ENCODE data around the gene DUSP6.

DNA sequence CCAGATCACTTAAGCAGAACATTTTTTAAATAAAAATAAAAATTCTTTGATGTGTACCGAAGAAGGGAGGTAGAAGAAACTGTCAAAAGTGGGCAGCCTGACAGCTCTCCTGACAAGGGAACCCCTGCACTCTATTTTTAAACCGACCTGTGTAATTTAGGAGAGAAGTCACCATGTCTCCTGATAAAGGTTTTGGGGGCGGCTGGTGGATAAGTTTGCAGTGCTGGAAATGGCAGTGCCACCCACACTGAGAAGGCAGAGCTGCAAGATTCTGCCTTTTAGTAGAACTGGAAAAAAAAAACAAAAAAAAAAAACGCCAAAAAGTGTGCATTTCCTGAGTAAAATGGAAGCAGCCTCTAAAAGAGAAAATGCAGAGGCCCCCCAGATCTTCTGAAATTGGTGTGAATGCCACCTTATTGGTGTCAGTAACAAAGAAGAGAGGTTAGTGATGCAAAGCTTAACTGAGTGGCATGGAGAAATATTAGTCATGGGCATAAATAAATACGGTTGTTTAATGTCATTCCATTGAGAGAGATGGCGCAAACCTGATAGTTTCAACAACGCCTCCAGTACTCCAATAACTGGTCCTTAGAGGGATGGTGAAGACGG is 24.7 kb downstream of the DUSP6 start:
- no peak for TF ChIP-seq POLR2A (IDR thresholded peaks at IDR 0.05)
- TF ChIP-seq, protein P1, sequence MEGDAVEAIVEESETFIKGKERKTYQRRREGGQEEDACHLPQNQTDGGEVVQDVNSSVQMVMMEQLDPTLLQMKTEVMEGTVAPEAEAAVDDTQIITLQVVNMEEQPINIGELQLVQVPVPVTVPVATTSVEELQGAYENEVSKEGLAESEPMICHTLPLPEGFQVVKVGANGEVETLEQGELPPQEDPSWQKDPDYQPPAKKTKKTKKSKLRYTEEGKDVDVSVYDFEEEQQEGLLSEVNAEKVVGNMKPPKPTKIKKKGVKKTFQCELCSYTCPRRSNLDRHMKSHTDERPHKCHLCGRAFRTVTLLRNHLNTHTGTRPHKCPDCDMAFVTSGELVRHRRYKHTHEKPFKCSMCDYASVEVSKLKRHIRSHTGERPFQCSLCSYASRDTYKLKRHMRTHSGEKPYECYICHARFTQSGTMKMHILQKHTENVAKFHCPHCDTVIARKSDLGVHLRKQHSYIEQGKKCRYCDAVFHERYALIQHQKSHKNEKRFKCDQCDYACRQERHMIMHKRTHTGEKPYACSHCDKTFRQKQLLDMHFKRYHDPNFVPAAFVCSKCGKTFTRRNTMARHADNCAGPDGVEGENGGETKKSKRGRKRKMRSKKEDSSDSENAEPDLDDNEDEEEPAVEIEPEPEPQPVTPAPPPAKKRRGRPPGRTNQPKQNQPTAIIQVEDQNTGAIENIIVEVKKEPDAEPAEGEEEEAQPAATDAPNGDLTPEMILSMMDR (IDR thresholded peaks at IDR 0.05), result no peak
